H9 (cell line): ENCODE results near the gene NRCAM. TPM values are rescaled to one million over a fixed set of nuclear protein-coding genes. Genes with fewer than 3 reads are reported as not detected.

Experiments
- DNase-seq: peaks from one replicate; pipeline ENCODE4 v3.0.0-alpha.2; 2017
- H2AFZ ChIP-seq: one replicate; pipeline ENCODE4 v1.6.1; 2013; ENCODE audit warnings: mild to moderate bottlenecking, low read length, control low read depth, moderate library complexity
- H2AK5ac ChIP-seq: 2 replicates; pipeline ENCODE4 v1.6.1; 2013; ENCODE audit warnings: low read length, control low read depth, mixed read lengths; ENCODE audit not compliant: insufficient read length
- H2BK120ac ChIP-seq: one replicate; pipeline ENCODE4 v1.6.1; 2013; ENCODE audit warnings: low read depth, mild to moderate bottlenecking, low read length, control low read depth, inconsistent platforms; ENCODE audit not compliant: poor library complexity, severe bottlenecking
- H2BK12ac ChIP-seq: 2 replicates; pipeline ENCODE4 v1.6.1; 2013; ENCODE audit warnings: low read length, control low read depth, mixed read lengths, low read depth; ENCODE audit not compliant: insufficient read length
- H2BK15ac ChIP-seq: 2 replicates; pipeline ENCODE4 v1.6.1; 2013; ENCODE audit warnings: low read depth, low read length, control low read depth
- H2BK20ac ChIP-seq: one replicate; pipeline ENCODE4 v1.6.1; 2013; ENCODE audit warnings: low read depth, mild to moderate bottlenecking, low read length, control low read depth, inconsistent platforms; ENCODE audit not compliant: poor library complexity, severe bottlenecking
- H2BK5ac ChIP-seq: 2 replicates; pipeline ENCODE4 v1.6.1; 2013; ENCODE audit warnings: low read length, control low read depth, mixed read lengths; ENCODE audit not compliant: insufficient read length
- H3K14ac ChIP-seq: 2 replicates; pipeline ENCODE4 v1.6.1; 2013; ENCODE audit warnings: low read length, control low read depth; ENCODE audit not compliant: insufficient read depth
- H3K18ac ChIP-seq: 2 replicates; pipeline ENCODE4 v1.6.1; 2013; ENCODE audit warnings: low read depth, mild to moderate bottlenecking, mixed read lengths, low read length, control low read depth; ENCODE audit not compliant: insufficient read length
- H3K23ac ChIP-seq: 2 replicates; pipeline ENCODE4 v1.6.1; 2013; ENCODE audit warnings: low read length, control low read depth, mixed read lengths, low read depth; ENCODE audit not compliant: insufficient read length
- H3K23me2 ChIP-seq: 2 replicates; pipeline ENCODE4 v1.6.1; 2013; ENCODE audit warnings: low read depth, mild to moderate bottlenecking, mixed read lengths, low read length, control low read depth; ENCODE audit not compliant: insufficient read length, poor library complexity, severe bottlenecking
- H3K27ac ChIP-seq: 2 replicates; pipeline ENCODE4 v1.5.1; 2013; ENCODE audit warnings: low read length, control low read depth, mixed read lengths, low read depth; ENCODE audit not compliant: insufficient read length
- H3K27me3 ChIP-seq: 2 replicates; pipeline ENCODE4 v1.6.1; 2013; ENCODE audit warnings: low read length, control low read depth, inconsistent platforms; ENCODE audit not compliant: insufficient read depth
- H3K4ac ChIP-seq: 2 replicates; pipeline ENCODE4 v1.6.1; 2013; ENCODE audit warnings: low read depth, mild to moderate bottlenecking, control low read depth, inconsistent platforms, low read length, moderate library complexity
- H3K4me1 ChIP-seq: 2 replicates; pipeline ENCODE4 v1.6.1; 2013; ENCODE audit warnings: low read length, control low read depth, inconsistent platforms; ENCODE audit not compliant: insufficient read depth
- H3K4me2 ChIP-seq: 2 replicates; pipeline ENCODE4 v1.6.1; 2013; ENCODE audit warnings: low read length, control low read depth, mixed read lengths; ENCODE audit not compliant: insufficient read length, insufficient read depth
- H3K56ac ChIP-seq: 2 replicates; pipeline ENCODE4 v1.6.1; 2013; ENCODE audit warnings: low read depth, mild to moderate bottlenecking, mixed read lengths, low read length, control low read depth; ENCODE audit not compliant: insufficient read length
- H3K79me1 ChIP-seq: 2 replicates; pipeline ENCODE4 v1.6.1; 2013; ENCODE audit warnings: low read depth, mild to moderate bottlenecking, moderate library complexity, low read length, control low read depth, inconsistent platforms; ENCODE audit not compliant: insufficient read depth, poor library complexity, severe bottlenecking
- H3K79me2 ChIP-seq: 2 replicates; pipeline ENCODE4 v1.6.1; 2013; ENCODE audit warnings: low read length, control low read depth, inconsistent platforms; ENCODE audit not compliant: insufficient read depth
- H3K9ac ChIP-seq: 2 replicates; pipeline ENCODE4 v1.6.1; 2013; ENCODE audit warnings: low read length, control low read depth, mixed read lengths; ENCODE audit not compliant: insufficient read length; ENCODE audit errors: extremely low read depth
- H3K9me3 ChIP-seq: one replicate; pipeline ENCODE4 v1.6.1; 2013; ENCODE audit warnings: low read depth, low read length, inconsistent platforms; ENCODE audit not compliant: control insufficient read depth
- H3T11ph ChIP-seq: one replicate; pipeline ENCODE4 v1.6.1; 2013; ENCODE audit warnings: mild to moderate bottlenecking, low read length, control low read depth, inconsistent platforms
- H4K20me1 ChIP-seq: one replicate; pipeline ENCODE4 v1.6.1; 2013; ENCODE audit not compliant: control insufficient read depth, insufficient read length, insufficient read depth
- H4K5ac ChIP-seq: 2 replicates; pipeline ENCODE4 v1.6.1; 2013; ENCODE audit warnings: low read depth, mild to moderate bottlenecking, mixed read lengths, low read length, control low read depth; ENCODE audit not compliant: insufficient read length
- H4K8ac ChIP-seq: replicated peaks from 2 replicates; pipeline ENCODE4 v1.6.1; 2013; ENCODE audit warnings: low read length, control low read depth, mixed read lengths, low read depth; ENCODE audit not compliant: insufficient read length
- H4K91ac ChIP-seq: 2 replicates; pipeline ENCODE4 v1.6.1; 2013; ENCODE audit warnings: low read depth, mild to moderate bottlenecking, moderate library complexity, mixed read lengths, low read length, control low read depth; ENCODE audit not compliant: insufficient read length
- H3K27ac Mint-ChIP-seq, 3 experiments: 2 replicates in 2 of 3; 3 replicates in 1 of 3; pipeline ENCODE4 v1.8.0; 2020 to 2021; ENCODE audit warnings: mixed read lengths in 3 of 3, mild to moderate bottlenecking in 1 of 3, moderate library complexity in 1 of 3
- H3K27me3 Mint-ChIP-seq: 2 replicates; pipeline ENCODE4 v1.8.0; 2021; ENCODE audit warnings: low read depth, mild to moderate bottlenecking, moderate library complexity, mixed read lengths
- H3K36me3 Mint-ChIP-seq, 3 experiments: 2 replicates in 2 of 3; 3 replicates in 1 of 3; pipeline ENCODE4 v1.8.0; 2020 to 2021; ENCODE audit warnings: low read depth in 3 of 3, mixed read lengths in 3 of 3; ENCODE audit not compliant: insufficient read depth in 1 of 3
- H3K4me1 Mint-ChIP-seq, 2 experiments: 2 replicates each; pipeline ENCODE4 v1.8.0; 2020; ENCODE audit warnings: mixed read lengths in 2 of 2
- H3K4me3 Mint-ChIP-seq, 2 experiments: 2 replicates in 1 of 2; 3 replicates in 1 of 2; pipeline ENCODE4 v1.8.0; 2020 to 2021; ENCODE audit warnings: mild to moderate bottlenecking in 2 of 2, mixed read lengths in 2 of 2, moderate library complexity in 1 of 2
- H3K9me3 Mint-ChIP-seq, 2 experiments: 2 replicates in 1 of 2; 3 replicates in 1 of 2; pipeline ENCODE4 v1.8.0; 2020; ENCODE audit warnings: mild to moderate bottlenecking in 2 of 2, mixed read lengths in 2 of 2, moderate library complexity in 1 of 2
- CTCF ChIP-seq: fragments of 200-600 bp; sonication (generic); conservative IDR thresholded peaks from 3 replicates; pipeline ENCODE4 v1.8.0; 2021; ENCODE audit warnings: antibody characterized with exemption, mild to moderate bottlenecking
- WGBS: extraction: QIAGEN DNeasy Blood & Tissue Kit; methylation state at CpG from one replicate; pipeline ENCODE4 v1.1.7; 2013; ENCODE audit warnings: missing lambda C conversion rate, low lambda C conversion rate, mixed read lengths; ENCODE audit not compliant: insufficient read length; ENCODE audit errors: extremely low coverage; 5-methylcytosine and 5-hydroxymethylcytosine counted together
- total RNA-seq: library from RNA; stranded (reverse); gene quantifications from 2 replicates; pipeline ENCODE4 v1.2.1, GENCODE V29; 2021

NRCAM gene
- total RNA-seq, 1 experiment from 2014 or later, result 2.3 TPM

DNA sequence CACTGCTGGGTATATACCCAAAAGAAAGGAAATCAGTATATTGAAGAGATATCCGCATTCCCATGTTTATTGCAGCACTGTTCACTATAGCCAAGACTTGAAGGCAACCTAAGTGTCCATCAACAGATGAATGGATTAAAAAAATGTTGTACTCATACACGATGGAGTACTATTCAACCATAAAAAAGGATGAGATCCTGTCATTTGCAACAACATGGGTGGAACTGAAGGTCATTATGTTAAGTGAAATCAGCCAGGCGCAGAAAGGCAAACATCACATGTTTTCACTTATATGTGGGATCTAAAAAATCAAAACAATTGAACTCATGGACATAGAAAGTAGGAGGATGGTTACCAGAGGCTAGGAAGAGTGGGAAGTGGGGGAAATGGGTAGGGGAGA, 19.3 kb downstream of the NRCAM start:
- peaks cover 11 to 12% of the 10 kb centered on the region in 2 experiments; a peak in 4 of 5 replicates for H3K9me3 Mint-ChIP-seq
- H3K4me1 Mint-ChIP-seq, result no peaks in the 10 kb centered on the region
- no peak overlapping the region for H3K27ac Mint-ChIP-seq
- H2BK5ac ChIP-seq, result no peak overlapping the region
- H3K27me3 Mint-ChIP-seq, result no peaks in the 10 kb centered on the region
- H3K36me3 Mint-ChIP-seq, result peaks cover 2 to 19% (median 3%) of the 10 kb centered on the region in 3 experiments; a peak in 3 of 7 replicates
- H2BK12ac ChIP-seq, result no peak overlapping the region
- H3K4ac ChIP-seq, result no peak overlapping the region
- no peak overlapping the region for H3K27ac ChIP-seq
- no peaks in the 10 kb centered on the region for H3K23me2 ChIP-seq
- no peak overlapping the region for H4K5ac ChIP-seq
- H4K8ac ChIP-seq, result no peak overlapping the region
- H3K23ac ChIP-seq, result no peak overlapping the region
- H3K4me3 Mint-ChIP-seq, result no peak overlapping the region
- H2BK15ac ChIP-seq, result no peak overlapping the region
- H2AK5ac ChIP-seq, result no peak overlapping the region
- H3K79me1 ChIP-seq, result no peaks in the 10 kb centered on the region
- no CpG with 5 or more reads among the region's 3 CpGs for WGBS
- TF ChIP-seq CTCF, result no peak
- no peak for DNase-seq
- H3K4me1 ChIP-seq, result no peaks in the 10 kb centered on the region
- H3K56ac ChIP-seq, result no peak overlapping the region
- H3K9ac ChIP-seq, result no peak overlapping the region
- H2BK120ac ChIP-seq, result no peak overlapping the region
- H3K18ac ChIP-seq, result no peak overlapping the region
- no peaks in the 10 kb centered on the region for H3K27me3 ChIP-seq
- no peak overlapping the region for H2BK20ac ChIP-seq
- H3T11ph ChIP-seq, result no peak overlapping the region
- no peak overlapping the region for H4K91ac ChIP-seq
- H2AFZ ChIP-seq, result no peak overlapping the region
- no peak overlapping the region for H3K4me2 ChIP-seq
- no peak overlapping the region for H3K14ac ChIP-seq
- no peaks in the 10 kb centered on the region for H3K79me2 ChIP-seq
- H4K20me1 ChIP-seq, result no peaks in the 10 kb centered on the region
- no peaks in the 10 kb centered on the region for H3K9me3 ChIP-seq
